ENCODE measurements around the gene CERK. TPM values are rescaled to one million over a fixed set of nuclear protein-coding genes. Genes with fewer than 3 reads are reported as not detected.
A peak's percentile ranks its signal among the peaks of the same experiment; 100 is the strongest.

The CERK gene
- total and polyA plus RNA-seq, 10 donors: 13.7 to 47.1 (median 34.8) TPM

GRCh38 chr22:46755525-46755924 lies 17.5 kb upstream of the CERK start:
- TF ChIP-seq POLR2AphosphoS5 (IDR thresholded peaks at IDR 0.05) (no peak), POLR2A (IDR thresholded peaks at IDR 0.05) (no peak), CTCF (IDR thresholded peaks at IDR 0.05 in 8 of 11, conservative IDR thresholded peaks at IDR 0.05 in 3 of 11) (no peak)
- Histone ChIP-seq H3K27me3 (replicated peaks in 1 of 7) (no peaks in the 10 kb centered on the region), H3K4me3 (no peak overlapping the region), H3K27ac (peak overlapping the region in 4 of 8 donors; percentile 91 to 95 (median 92)), H3K9me3 (peaks cover 0 to 15% (median 13%) of the 10 kb centered on the region in 8 donors), H3K4me1 (peaks cover 21 to 74% (median 52%) of the 10 kb centered on the region in 6 donors), H3K36me3 (no peaks in the 10 kb centered on the region)
- 88 to 96% (median 93%) methylated on average over 2 of the region's 2 CpGs for WGBS, 5 donors
- peak; percentile 66 for DNase-seq
- intact Hi-C loops (cut with DNase I; ENCODE audit: low total_unique reads): no loop called here

GRCh38 chr22:46754826-46755225 lies 16.8 kb upstream of the CERK start:
- intact Hi-C loops (cut with DNase I; ENCODE audit: low total_unique reads): no loop called here
- Histone ChIP-seq H3K36me3 (no peaks in the 10 kb centered on the region), H3K9me3 (peaks cover 0 to 15% (median 13%) of the 10 kb centered on the region in 8 donors), H3K4me3 (peak overlapping the region in 1 of 8 donors; percentile 53), H3K4me1 (peaks cover 25 to 80% (median 59%) of the 10 kb centered on the region in 6 donors), H3K27ac (peak overlapping the region in 7 of 8 donors; percentile 84 to 95 (median 92)), H3K27me3 (replicated peaks in 1 of 7) (no peaks in the 10 kb centered on the region)
- TF ChIP-seq POLR2A (IDR thresholded peaks at IDR 0.05) (no peak), POLR2AphosphoS5 (IDR thresholded peaks at IDR 0.05) (no peak), CTCF (IDR thresholded peaks at IDR 0.05 in 8 of 11, conservative IDR thresholded peaks at IDR 0.05 in 3 of 11) (no peak)
- WGBS, 5 donors: 73 to 83% (median 77%) methylated on average over 6 of the region's 6 CpGs
- DNase-seq: no peak

- Histone ChIP-seq H3K4me1 (peaks cover 31 to 83% (median 64%) of the 10 kb centered on the region in 6 donors), H3K9me3 (peaks cover 0 to 15% (median 13%) of the 10 kb centered on the region in 8 donors), H3K36me3 (no peaks in the 10 kb centered on the region), H3K27ac (peak overlapping the region; percentile 36 to 95 (median 92)), H3K27me3 (replicated peaks in 1 of 7) (no peaks in the 10 kb centered on the region), H3K4me3 (peak overlapping the region in 1 of 8 donors; percentile 53)
- TF ChIP-seq POLR2A (IDR thresholded peaks at IDR 0.05): peak in 1 of 3 donors; percentile 19
- peak; percentile 86 to 91 (median 89) for TF ChIP-seq POLR2AphosphoS5 (IDR thresholded peaks at IDR 0.05)
- no peak for TF ChIP-seq CTCF (IDR thresholded peaks at IDR 0.05 in 8 of 11, conservative IDR thresholded peaks at IDR 0.05 in 3 of 11)
- intact Hi-C loops (cut with DNase I; ENCODE audit: low total_unique reads): no loop called here
- DNase-seq: peak; percentile 91
- 11 to 32% (median 13%) methylated on average over 10 to 14 of the region's 14 CpGs for WGBS, 5 donors
Observed at GRCh38 chr22:46754110-46754799, 16.2 kb upstream of the CERK start.

GRCh38 chr22:46753761-46754109 lies 15.7 kb upstream of the CERK start:
- Histone ChIP-seq H3K27ac (peak overlapping the region; percentile 36 to 95 (median 92)), H3K4me1 (peaks cover 31 to 83% (median 64%) of the 10 kb centered on the region in 6 donors), H3K27me3 (replicated peaks in 1 of 7) (no peaks in the 10 kb centered on the region), H3K36me3 (no peaks in the 10 kb centered on the region), H3K4me3 (peak overlapping the region in 1 of 8 donors; percentile 53), H3K9me3 (peaks cover 0 to 15% (median 13%) of the 10 kb centered on the region in 8 donors)
- intact Hi-C loops (cut with DNase I; ENCODE audit: low total_unique reads): no loop called here
- WGBS, 5 donors: 52 to 85% (median 71%) methylated on average over 4 of the region's 4 CpGs
- DNase-seq: no peak
- no peak for TF ChIP-seq POLR2A (IDR thresholded peaks at IDR 0.05)
- no peak for TF ChIP-seq POLR2AphosphoS5 (IDR thresholded peaks at IDR 0.05)
- TF ChIP-seq CTCF (IDR thresholded peaks at IDR 0.05 in 8 of 11, conservative IDR thresholded peaks at IDR 0.05 in 3 of 11): no peak

Measured in spleen (tissue), 11 donors.